Trophoblast cell (in vitro differentiated cells and primary cell): Measurements from ENCODE around the gene FLT1.

Experiments used
- DNase-seq, 2 donors: peaks; one replicate each; pipeline ENCODE4 v3.0.0-alpha.2; 2016
- H2AFZ ChIP-seq: 2 replicates; pipeline ENCODE4 v1.6.1; 2013; ENCODE audit warnings: low read length, moderate library complexity, mild to moderate bottlenecking; ENCODE audit not compliant: insufficient read depth, poor library complexity
- H2AK5ac ChIP-seq: 2 replicates; pipeline ENCODE4 v1.6.1; 2013; ENCODE audit warnings: mild to moderate bottlenecking, low read length
- H2BK120ac ChIP-seq: 2 replicates; pipeline ENCODE4 v1.6.1; 2013; ENCODE audit warnings: low read length, mild to moderate bottlenecking, moderate library complexity; ENCODE audit not compliant: insufficient read depth, poor library complexity
- H2BK12ac ChIP-seq: 2 replicates; pipeline ENCODE4 v1.6.1; 2013; ENCODE audit warnings: mild to moderate bottlenecking, low read length, moderate library complexity
- H2BK5ac ChIP-seq: 2 replicates; pipeline ENCODE4 v1.6.1; 2013; ENCODE audit warnings: low read length, low read depth, moderate library complexity, mild to moderate bottlenecking; ENCODE audit not compliant: poor library complexity
- H3K14ac ChIP-seq: 2 replicates; pipeline ENCODE4 v1.6.1; 2013; ENCODE audit warnings: mild to moderate bottlenecking, low read length
- H3K18ac ChIP-seq: 2 replicates; pipeline ENCODE4 v1.6.1; 2013; ENCODE audit warnings: mild to moderate bottlenecking, low read length
- H3K23ac ChIP-seq: 2 replicates; pipeline ENCODE4 v1.6.1; 2013; ENCODE audit warnings: low read length
- H3K27ac ChIP-seq: 2 replicates; pipeline ENCODE4 v1.5.1; 2013; ENCODE audit warnings: low read depth, mild to moderate bottlenecking, inconsistent platforms, low read length, moderate library complexity
- H3K27me3 ChIP-seq: 2 replicates; pipeline ENCODE4 v1.6.1; 2013; ENCODE audit warnings: inconsistent platforms, mild to moderate bottlenecking, low read length, moderate library complexity; ENCODE audit not compliant: insufficient read depth
- H3K36me3 ChIP-seq, 2 experiments: 1 replicate in 1 of 2; 2 replicates in 1 of 2; pipeline ENCODE4 v1.6.1; 2013; ENCODE audit warnings: low read length in 2 of 2, mild to moderate bottlenecking in 2 of 2, moderate library complexity in 1 of 2; ENCODE audit not compliant: insufficient read depth in 2 of 2, control insufficient read depth in 1 of 2
- H3K4ac ChIP-seq: 2 replicates; pipeline ENCODE4 v1.6.1; 2013; ENCODE audit warnings: low read depth, mild to moderate bottlenecking, low read length, moderate library complexity
- H3K4me1 ChIP-seq, 2 experiments: 1 replicate in 1 of 2; 2 replicates in 1 of 2; pipeline ENCODE4 v1.6.1; 2013; ENCODE audit warnings: low read length in 2 of 2, mild to moderate bottlenecking in 2 of 2, moderate library complexity in 1 of 2; ENCODE audit not compliant: insufficient read depth in 2 of 2, control insufficient read depth in 1 of 2
- H3K4me2 ChIP-seq: 2 replicates; pipeline ENCODE4 v1.6.1; 2013; ENCODE audit warnings: inconsistent platforms, mild to moderate bottlenecking, low read length, moderate library complexity
- H3K4me3 ChIP-seq: 2 replicates; pipeline ENCODE4 v1.5.1; 2013; ENCODE audit warnings: mild to moderate bottlenecking, low read depth, low read length, inconsistent platforms
- H3K79me1 ChIP-seq: one replicate; pipeline ENCODE4 v1.6.1; 2013; ENCODE audit warnings: low read length
- H3K79me2 ChIP-seq: 2 replicates; pipeline ENCODE4 v1.6.1; 2013; ENCODE audit warnings: low read length, mild to moderate bottlenecking; ENCODE audit not compliant: control insufficient read depth, insufficient read depth, poor library complexity
- H3K9ac ChIP-seq: 2 replicates; pipeline ENCODE4 v1.6.1; 2013; ENCODE audit warnings: mild to moderate bottlenecking, low read length
- H3K9me3 ChIP-seq: 2 replicates; pipeline ENCODE4 v1.6.1; 2013; ENCODE audit warnings: low read depth, mild to moderate bottlenecking, control low read depth, inconsistent platforms, low read length; ENCODE audit not compliant: insufficient read depth
- H4K12ac ChIP-seq: 2 replicates; pipeline ENCODE4 v1.6.1; 2013; ENCODE audit warnings: low read depth, mild to moderate bottlenecking, low read length, moderate library complexity
- H4K8ac ChIP-seq: 2 replicates; pipeline ENCODE4 v1.6.1; 2013; ENCODE audit warnings: low read depth, mild to moderate bottlenecking, low read length, moderate library complexity
- H4K91ac ChIP-seq: one replicate; pipeline ENCODE4 v1.6.1; 2013; ENCODE audit warnings: low read depth, mild to moderate bottlenecking, low read length, moderate library complexity
- WGBS: extraction: QIAGEN DNeasy Blood & Tissue Kit; methylation state at CpG from one replicate; pipeline ENCODE4 v1.1.7; 2013; ENCODE audit warnings: missing lambda C conversion rate; ENCODE audit not compliant: insufficient read length, insufficient coverage; ENCODE audit errors: extremely low coverage; 5-methylcytosine and 5-hydroxymethylcytosine counted together

FLT1 gene

GRCh38 chr13:28489524-28489931 is 5.4 kb downstream of the FLT1 start:
- Histone ChIP-seq H2BK120ac (no peak overlapping the region), H3K79me1 (peaks cover under 1% of the 10 kb centered on the region), H3K27me3 (peaks cover 11% of the 10 kb centered on the region), H3K4me1 (peaks cover 6 to 12% of the 10 kb centered on the region in 2 experiments), H2BK12ac (no peak overlapping the region), H3K4me2 (no peak overlapping the region), H3K4me3 (no peak overlapping the region), H3K4ac (no peak overlapping the region), H2AFZ (no peak overlapping the region), H3K79me2 (no peaks in the 10 kb centered on the region), H4K91ac (no peak overlapping the region), H3K18ac (no peak overlapping the region), H4K8ac (no peak overlapping the region), H3K23ac (no peak overlapping the region), H3K9ac (no peak overlapping the region), H4K12ac (no peak overlapping the region), H3K27ac (no peak overlapping the region), H2AK5ac (no peak overlapping the region), H3K36me3 (no peaks in the 10 kb centered on the region), H3K9me3 (no peaks in the 10 kb centered on the region), H3K14ac (no peak overlapping the region), H2BK5ac (no peak overlapping the region)
- no peak for DNase-seq
- WGBS = no CpG with 5 or more reads among the region's 5 CpGs

- Histone ChIP-seq H3K4ac (no peak overlapping the region), H3K4me1 (peaks cover under 1 to 2% of the 10 kb centered on the region in 2 experiments), H2AFZ (no peak overlapping the region), H4K91ac (no peak overlapping the region), H3K27ac (no peak overlapping the region), H3K23ac (no peak overlapping the region), H3K4me3 (no peak overlapping the region), H3K36me3 (no peaks in the 10 kb centered on the region), H2BK120ac (no peak overlapping the region), H3K18ac (no peak overlapping the region), H4K8ac (no peak overlapping the region), H3K4me2 (no peak overlapping the region), H2BK12ac (no peak overlapping the region), H3K27me3 (peaks cover under 1% of the 10 kb centered on the region), H2AK5ac (no peak overlapping the region), H2BK5ac (no peak overlapping the region), H3K79me1 (no peaks in the 10 kb centered on the region), H3K79me2 (no peaks in the 10 kb centered on the region), H3K14ac (no peak overlapping the region), H3K9me3 (no peaks in the 10 kb centered on the region), H3K9ac (no peak overlapping the region), H4K12ac (no peak overlapping the region)
- no CpG with 5 or more reads among the region's 9 CpGs for WGBS
- no peak for DNase-seq
Observed at GRCh38 chr13:28488376-28489005, 6.4 kb downstream of the FLT1 start.

- Histone ChIP-seq H2AK5ac (no peak overlapping the region), H3K18ac (no peak overlapping the region), H3K27ac (no peak overlapping the region), H3K79me1 (no peaks in the 10 kb centered on the region), H3K4me1 (peaks cover 0 to 2% of the 10 kb centered on the region in 2 experiments), H3K36me3 (no peaks in the 10 kb centered on the region), H3K4ac (no peak overlapping the region), H3K27me3 (no peaks in the 10 kb centered on the region), H4K91ac (no peak overlapping the region), H3K23ac (no peak overlapping the region), H3K4me3 (no peak overlapping the region), H4K8ac (no peak overlapping the region), H2BK12ac (no peak overlapping the region), H3K14ac (no peak overlapping the region), H2BK120ac (no peak overlapping the region), H3K4me2 (no peak overlapping the region), H3K79me2 (no peaks in the 10 kb centered on the region), H2AFZ (no peak overlapping the region), H3K9ac (no peak overlapping the region), H3K9me3 (no peaks in the 10 kb centered on the region), H2BK5ac (no peak overlapping the region), H4K12ac (no peak overlapping the region)
- DNase-seq = no peak
- no CpG with 5 or more reads among the region's 10 CpGs for WGBS
Observed at GRCh38 chr13:28485996-28486543, 8.9 kb downstream of the FLT1 start.

- H3K4me3 ChIP-seq = no peak overlapping the region
- H4K91ac ChIP-seq = no peak overlapping the region
- no peak overlapping the region for H3K9ac ChIP-seq
- H2AFZ ChIP-seq = no peak overlapping the region
- H3K18ac ChIP-seq = no peak overlapping the region
- no peak overlapping the region for H2BK12ac ChIP-seq
- H2AK5ac ChIP-seq = no peak overlapping the region
- no peak overlapping the region for H3K4ac ChIP-seq
- no peak overlapping the region for H3K23ac ChIP-seq
- H2BK5ac ChIP-seq = no peak overlapping the region
- no peaks in the 10 kb centered on the region for H3K79me1 ChIP-seq
- no peaks in the 10 kb centered on the region for H3K27me3 ChIP-seq
- WGBS = no CpG with 5 or more reads among the region's 7 CpGs
- H3K4me1 ChIP-seq = peaks cover 0 to 2% of the 10 kb centered on the region in 2 experiments
- no peaks in the 10 kb centered on the region for H3K36me3 ChIP-seq
- H3K79me2 ChIP-seq = no peaks in the 10 kb centered on the region
- no peak overlapping the region for H3K4me2 ChIP-seq
- DNase-seq = peak; percentile 78 to 81
- no peak overlapping the region for H4K8ac ChIP-seq
- H2BK120ac ChIP-seq = no peak overlapping the region
- H3K14ac ChIP-seq = no peak overlapping the region
- no peaks in the 10 kb centered on the region for H3K9me3 ChIP-seq
- H4K12ac ChIP-seq = no peak overlapping the region
- no peak overlapping the region for H3K27ac ChIP-seq
Observed at GRCh38 chr13:28485551-28485950, 9.4 kb downstream of the FLT1 start.
